Activated CD8-positive, alpha-beta memory T cell treated with anti-CD3 and anti-CD28 coated beads, Interleukin-2, amount 50 U/mL, for 1 hour (primary cell): ENCODE results near the gene ZSCAN20.
"Not testable (repeated sequence)": the region's sequence is repeated elsewhere in the genome, so short reads cannot be mapped to it uniquely, and the experiment has no call there.

ENCODE experiments used
- DNase-seq: peaks from one replicate; pipeline ENCODE4 v3.0.0-alpha.2; 2020; ENCODE audit errors: extremely low read depth

Gene ZSCAN20

GRCh38 chr1:33488624-33489023, 16.2 kb downstream of the ZSCAN20 start:
- no peak for DNase-seq

GRCh38 chr1:33494929-33495328, 22.5 kb downstream of the ZSCAN20 start:
- no peak for DNase-seq

- no peak for DNase-seq
Observed at GRCh38 chr1:33497410-33497809, 25.0 kb downstream of the ZSCAN20 start.

- DNase-seq = no peak
Observed at GRCh38 chr1:33500547-33500946, 28.1 kb downstream of the ZSCAN20 start.

GRCh38 chr1:33501309-33501708, 28.9 kb downstream of the ZSCAN20 start:
- DNase-seq = no peak

- no peak for DNase-seq
Observed at GRCh38 chr1:33501774-33502173, 29.3 kb downstream of the ZSCAN20 start.

DNA sequence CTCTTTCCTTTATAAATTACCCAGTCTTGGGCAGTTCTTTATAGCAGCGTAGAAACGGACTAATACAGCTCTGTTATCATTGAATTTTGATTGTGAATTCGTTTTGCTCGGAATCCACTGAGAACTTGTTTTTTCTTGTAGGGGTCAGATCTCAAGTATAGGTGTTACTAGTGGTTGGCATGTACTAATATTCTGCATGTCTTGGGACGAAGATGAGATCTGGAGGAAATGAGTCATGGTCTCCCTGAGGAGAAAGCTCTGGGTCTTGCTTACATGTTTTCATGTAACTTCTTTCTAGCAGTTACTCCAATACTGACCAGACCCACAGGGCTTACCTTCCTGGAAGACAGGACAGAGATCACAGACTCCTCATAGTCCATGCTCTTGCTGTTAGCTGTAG, 30.3 kb downstream of the ZSCAN20 start:
- no peak for DNase-seq

DNA sequence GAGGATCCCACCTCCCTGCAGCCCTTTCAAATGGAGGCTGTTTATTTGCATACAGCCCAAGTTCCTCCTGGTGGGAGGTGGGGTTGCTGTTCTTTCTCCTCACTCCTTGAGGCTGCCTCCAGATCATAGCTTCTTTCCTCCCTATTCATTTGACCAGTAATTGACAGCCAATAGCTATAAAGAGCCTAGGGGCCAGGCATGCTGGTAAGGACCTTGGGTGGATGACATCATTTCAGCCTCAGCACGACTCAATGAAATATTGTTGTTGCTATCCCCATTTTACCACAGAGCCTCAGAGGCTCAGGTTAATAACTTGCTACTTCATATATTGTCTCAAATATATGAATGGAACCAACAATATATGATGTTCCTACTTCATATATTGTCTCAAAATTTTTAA, 31.1 kb downstream of the ZSCAN20 start:
- no peak for DNase-seq

- no peak for DNase-seq
Observed at GRCh38 chr1:33507661-33508060, 35.2 kb downstream of the ZSCAN20 start.

GRCh38 chr1:33508151-33508550, 35.7 kb downstream of the ZSCAN20 start:
- no peak for DNase-seq

DNA sequence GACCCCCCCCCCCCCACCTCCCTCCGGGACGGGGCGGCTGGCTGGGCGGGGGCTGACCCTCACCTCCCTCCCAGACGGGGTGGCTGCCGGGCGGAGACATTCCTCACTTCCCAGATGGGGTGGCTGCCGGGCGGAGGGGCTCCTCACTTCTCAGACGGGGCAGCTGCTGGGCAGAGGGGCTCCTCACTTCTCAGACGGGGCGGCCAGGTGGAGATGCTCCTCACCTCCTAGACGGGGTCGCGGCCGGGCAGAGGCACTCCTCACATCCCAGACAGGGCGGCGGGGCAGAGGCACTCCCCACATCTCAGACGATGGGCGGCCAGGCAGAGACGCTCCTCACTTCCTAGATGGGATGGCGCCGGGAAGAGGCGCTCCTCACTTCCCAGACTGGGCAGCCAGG, 36.8 kb downstream of the ZSCAN20 start:
- not testable (repeated sequence) for DNase-seq

DNA sequence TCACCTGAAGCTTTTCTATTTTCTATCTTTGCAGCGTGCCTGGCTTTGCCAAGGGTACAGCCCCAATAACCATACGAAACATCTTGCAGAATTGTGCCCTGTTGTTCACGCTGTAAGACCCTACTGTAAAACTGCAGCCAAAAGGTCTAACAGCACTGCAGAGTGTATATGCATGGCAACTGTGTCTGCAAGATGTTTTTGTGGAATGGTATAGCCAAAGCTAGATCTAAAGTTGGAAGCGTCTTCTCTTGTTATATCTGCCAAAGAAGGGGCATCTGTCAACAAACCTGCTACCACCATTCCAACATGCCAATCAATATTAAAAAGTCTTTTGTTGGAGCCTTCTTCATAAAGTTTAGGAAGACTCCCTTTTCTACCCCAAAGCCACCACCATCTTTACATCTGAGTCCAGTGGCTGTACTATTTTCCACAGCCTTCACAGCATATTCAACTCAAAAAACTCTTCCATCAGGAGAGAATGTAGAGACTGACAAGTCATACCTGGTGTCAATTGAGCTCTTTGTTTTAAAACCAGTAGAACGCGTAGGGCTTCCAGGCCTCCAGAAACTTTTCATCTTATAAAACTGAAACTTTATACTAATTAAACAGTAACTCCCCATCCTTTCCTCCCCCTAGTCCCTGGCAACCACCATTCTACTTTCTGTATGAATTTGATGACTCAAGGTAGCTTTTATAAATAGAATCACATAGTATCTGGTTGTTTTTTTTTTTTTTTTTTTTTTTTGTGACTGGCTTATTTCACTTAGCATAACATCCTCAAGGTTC, 40.0 kb downstream of the ZSCAN20 start:
- no peak for DNase-seq

DNA sequence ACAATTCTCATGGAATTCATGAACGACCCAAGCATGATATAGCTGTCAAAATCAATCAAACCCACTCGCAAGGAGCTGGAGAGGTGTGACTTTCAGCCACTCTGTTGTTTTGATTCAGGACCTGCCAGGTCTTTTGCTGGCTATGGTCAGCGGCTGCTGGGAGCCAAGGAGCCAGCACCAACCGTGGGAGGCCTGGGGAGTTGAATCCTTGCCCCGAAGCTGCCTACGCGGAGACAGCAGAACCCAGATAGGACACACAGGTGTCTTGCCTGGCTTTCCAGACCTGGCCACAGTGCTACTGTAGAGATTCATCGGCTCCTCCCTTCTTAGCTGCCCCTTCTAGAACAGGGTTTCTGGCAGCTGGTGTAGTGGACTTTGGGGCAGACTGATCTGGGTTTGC, 42.7 kb downstream of the ZSCAN20 start:
- DNase-seq = no peak

DNA sequence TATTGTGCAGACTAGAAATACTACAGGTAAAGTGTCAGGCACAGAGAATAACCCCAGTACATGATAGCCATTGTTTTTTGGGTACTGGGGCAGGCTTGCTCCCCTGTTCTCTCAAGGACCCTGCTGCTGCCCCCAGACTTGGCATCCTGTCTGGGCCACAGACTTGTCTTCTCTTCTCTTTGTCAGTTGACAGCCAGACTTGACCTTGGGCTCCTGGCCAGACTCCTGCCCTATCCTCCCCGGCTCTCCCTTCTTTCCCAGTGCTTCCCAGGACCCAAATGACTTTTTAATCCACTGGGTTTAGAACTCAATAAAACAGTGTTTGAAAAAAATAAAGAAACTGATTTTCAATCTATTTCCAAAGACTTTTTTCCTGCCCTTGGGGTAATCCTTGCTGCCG, 43.2 kb downstream of the ZSCAN20 start:
- DNase-seq = no peak

- no peak for DNase-seq
Observed at GRCh38 chr1:33516428-33516827, 44.0 kb downstream of the ZSCAN20 start.

DNA sequence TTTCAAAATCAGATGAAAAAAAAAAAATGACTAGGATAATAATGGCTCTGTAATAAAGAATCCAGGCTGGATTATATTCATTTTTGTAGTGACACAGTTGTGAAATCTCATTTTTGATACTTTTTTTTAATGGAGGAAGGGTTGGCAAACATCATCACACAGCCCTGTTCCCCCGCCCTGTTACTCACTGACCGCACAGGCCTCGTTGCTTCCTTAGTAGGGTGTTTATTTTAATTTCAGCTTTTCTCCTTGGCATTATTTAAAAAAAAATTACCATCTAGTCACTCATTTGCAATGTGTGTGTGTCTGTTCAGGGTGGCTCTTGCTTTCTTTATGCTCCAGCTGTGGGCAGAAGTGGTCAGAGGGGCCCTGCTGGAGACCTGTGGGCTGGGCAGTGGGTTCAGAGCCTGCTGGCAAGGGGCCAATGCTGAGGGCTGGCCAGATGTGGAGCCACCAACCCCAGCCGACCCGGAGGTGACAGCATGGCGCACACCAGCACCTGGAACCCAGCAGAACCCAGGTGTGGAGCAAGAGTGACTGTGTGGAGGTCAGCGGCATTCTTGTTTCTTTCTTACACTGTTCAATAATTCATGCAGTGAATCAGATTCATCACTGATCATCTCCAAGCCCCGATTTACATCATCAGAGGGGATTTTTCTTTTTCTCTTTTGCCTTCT, 44.6 kb downstream of the ZSCAN20 start:
- no peak for DNase-seq

GRCh38 chr1:33517596-33518250, 45.3 kb downstream of the ZSCAN20 start:
- no peak for DNase-seq

- no peak for DNase-seq
Observed at GRCh38 chr1:33519240-33519884, 46.9 kb downstream of the ZSCAN20 start.

DNA sequence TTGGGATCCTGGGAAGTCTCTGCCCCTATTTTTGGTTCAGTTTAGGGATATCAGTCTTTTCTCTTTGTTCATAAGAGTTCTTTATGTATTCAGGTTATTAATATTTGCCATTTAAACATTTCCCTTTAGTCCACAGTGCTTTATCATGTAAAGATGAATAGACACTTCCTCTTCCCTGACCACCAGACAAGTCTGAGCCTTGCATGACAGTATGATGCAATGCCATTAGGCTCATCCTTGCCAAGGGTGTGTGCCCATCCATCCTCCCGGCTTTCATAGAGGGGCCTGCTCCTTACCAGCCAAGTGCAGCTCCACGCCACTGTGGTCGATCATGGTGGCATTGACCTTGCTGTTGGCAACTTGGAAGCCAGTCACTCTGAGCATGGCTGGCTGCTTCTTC, 52.1 kb downstream of the ZSCAN20 start:
- no peak for DNase-seq

DNA sequence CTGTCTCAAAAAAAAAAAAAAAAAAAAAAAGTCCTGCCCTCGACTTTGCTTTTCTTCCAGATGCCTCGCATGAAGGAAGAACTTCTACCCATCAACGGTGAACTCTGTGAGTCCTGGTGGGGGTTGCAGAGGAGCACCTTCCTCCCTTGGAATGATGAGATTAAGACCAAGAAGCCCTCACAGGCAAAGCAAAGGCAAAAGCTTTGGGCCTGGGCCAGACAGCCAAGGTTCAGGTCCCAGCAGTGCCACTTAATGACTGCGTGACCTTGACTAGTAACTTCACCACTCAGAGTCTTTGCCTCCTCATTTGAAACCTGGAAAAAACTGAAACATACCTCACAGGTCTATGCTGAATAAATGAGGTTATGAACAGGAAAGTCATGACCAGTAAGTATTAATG, 55.5 kb downstream of the ZSCAN20 start:
- no peak for DNase-seq

DNA sequence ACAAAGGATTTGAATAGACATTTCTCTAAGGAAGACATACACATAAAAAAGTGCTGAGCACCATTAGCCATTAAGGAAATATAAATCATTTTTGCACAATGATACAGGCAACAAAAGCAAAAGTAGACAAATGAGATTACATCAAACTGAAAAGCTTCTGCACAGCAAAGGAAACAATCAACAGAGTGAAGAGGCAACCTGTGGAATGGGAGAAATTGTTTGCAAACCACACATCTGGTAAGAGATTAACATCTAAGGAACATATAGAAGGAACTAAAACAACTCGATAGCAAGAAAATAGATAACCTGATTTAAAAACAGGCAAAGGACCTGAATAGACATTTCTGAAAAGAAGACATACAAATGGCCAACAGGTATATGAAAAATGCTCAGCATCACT, 57.5 kb downstream of the ZSCAN20 start:
- no peak for DNase-seq

DNA sequence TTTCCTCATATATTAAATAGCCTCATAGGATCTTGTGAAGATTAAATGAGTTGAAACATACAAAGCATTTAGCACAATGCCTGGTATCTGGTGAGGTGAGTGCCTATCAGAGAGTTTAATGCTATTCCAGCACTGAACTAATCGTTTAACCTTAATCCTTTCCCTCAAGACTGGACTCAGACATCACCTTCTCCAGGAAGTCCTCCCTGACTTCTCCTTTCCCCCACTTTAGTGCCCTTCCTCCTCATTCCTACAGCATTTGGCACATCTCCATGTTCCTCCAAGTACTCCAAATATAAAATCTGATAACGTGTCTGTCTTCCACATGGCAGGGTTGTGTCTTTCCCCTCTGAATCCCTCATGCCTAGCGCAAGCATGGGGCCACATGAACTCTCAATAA, 59.8 kb downstream of the ZSCAN20 start:
- no peak for DNase-seq

DNA sequence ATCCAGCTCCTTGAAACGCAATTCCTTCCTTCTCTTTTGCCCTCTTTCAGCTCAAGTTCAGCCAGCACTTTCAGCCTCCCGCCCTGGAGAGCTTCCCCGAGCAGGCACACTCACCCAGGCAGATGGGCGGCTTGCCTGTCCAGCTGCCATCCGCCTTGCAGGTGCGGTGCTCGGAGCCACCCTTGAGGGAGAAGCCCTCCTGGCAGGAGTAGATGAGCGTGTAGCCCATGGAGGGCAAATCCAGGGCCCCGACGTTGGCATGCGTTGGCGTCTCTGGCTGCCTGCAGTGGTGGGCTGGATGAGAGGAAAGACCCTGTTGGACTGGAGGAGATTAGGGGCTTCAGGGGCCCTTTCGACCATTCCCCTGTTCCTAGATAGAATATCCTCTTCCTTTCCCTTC, 60.5 kb downstream of the ZSCAN20 start:
- no peak for DNase-seq
